Activated naive CD4-positive, alpha-beta T cell treated with anti-CD3 and anti-CD28 coated beads for 36 hours (primary cell): ENCODE data around the gene BDNF. TPM values are rescaled to one million over a fixed set of nuclear protein-coding genes. Genes with fewer than 3 reads are reported as not detected.
"Not testable (repeated sequence)": the region's sequence is repeated elsewhere in the genome, so short reads cannot be mapped to it uniquely, and the experiment has no call there.

Experiments used
- CTCF ChIA-PET: fragments of 350-600 bp; sonication (Branson Sonifier 250); formaldehyde crosslinking; loops from one replicate; lab custom pipeline; 2021; ENCODE audit warnings: antibody characterized with exemption; lab: Charles Lee
- DNase-seq: peaks from one replicate; pipeline ENCODE4 v3.0.0-alpha.2; 2020
- H3K27ac Mint-ChIP-seq: one replicate; pipeline ENCODE4 v1.8.0; 2021; ENCODE audit warnings: mild to moderate bottlenecking, mixed read lengths
- H3K27me3 Mint-ChIP-seq: one replicate; pipeline ENCODE4 v1.8.0; 2021; ENCODE audit warnings: low read depth, mixed read lengths
- H3K36me3 Mint-ChIP-seq: one replicate; pipeline ENCODE4 v1.8.0; 2021; ENCODE audit warnings: low read depth, mixed read lengths
- H3K4me1 Mint-ChIP-seq: one replicate; pipeline ENCODE4 v1.8.0; 2021; ENCODE audit warnings: low read depth, mixed read lengths
- H3K4me3 Mint-ChIP-seq: one replicate; pipeline ENCODE4 v1.8.0; 2021; ENCODE audit warnings: mild to moderate bottlenecking, moderate library complexity, mixed read lengths
- H3K9me3 Mint-ChIP-seq: one replicate; pipeline ENCODE4 v1.8.0; 2021; ENCODE audit warnings: mixed read lengths
- intact Hi-C: fragments of 100-400 bp; cut with micrococcal nuclease; formaldehyde crosslinking; loops from one replicate; pipeline ENCODE4 v1.15.1; 2023
- total RNA-seq, 2 experiments: library from RNA; stranded (reverse); gene quantifications; one replicate each; pipeline ENCODE4 v1.2.3, GENCODE V29; 2021

The BDNF gene
- total RNA-seq, 2 experiments from 2014 or later = not detected

DNA sequence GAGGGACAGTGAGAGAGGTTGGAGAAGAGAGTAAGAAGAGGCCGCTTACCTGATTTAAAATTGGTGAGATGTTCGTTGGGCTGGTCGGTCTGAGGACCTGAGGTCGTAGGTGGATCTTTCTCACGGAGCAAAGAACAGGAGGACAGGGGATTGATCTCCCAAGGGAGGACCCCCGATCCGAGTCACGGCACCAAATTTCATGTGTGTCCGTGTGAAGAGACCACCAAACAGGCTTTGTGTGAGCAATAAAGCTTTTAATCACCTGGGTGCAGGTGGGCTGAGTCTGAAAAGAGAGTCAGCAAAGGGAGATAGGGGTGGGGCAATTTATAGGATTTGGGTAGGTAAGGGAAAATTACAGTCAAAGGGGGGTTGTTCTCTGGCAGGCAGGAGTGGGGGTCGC lies 66.0 kb downstream of the BDNF start:
- CTCF ChIA-PET, H3K36me3 Mint-ChIP-seq, DNase-seq, H3K4me1 Mint-ChIP-seq, intact Hi-C loops, H3K27ac Mint-ChIP-seq, H3K27me3 Mint-ChIP-seq, H3K9me3 Mint-ChIP-seq, H3K4me3 Mint-ChIP-seq: not testable (repeated sequence)

DNA sequence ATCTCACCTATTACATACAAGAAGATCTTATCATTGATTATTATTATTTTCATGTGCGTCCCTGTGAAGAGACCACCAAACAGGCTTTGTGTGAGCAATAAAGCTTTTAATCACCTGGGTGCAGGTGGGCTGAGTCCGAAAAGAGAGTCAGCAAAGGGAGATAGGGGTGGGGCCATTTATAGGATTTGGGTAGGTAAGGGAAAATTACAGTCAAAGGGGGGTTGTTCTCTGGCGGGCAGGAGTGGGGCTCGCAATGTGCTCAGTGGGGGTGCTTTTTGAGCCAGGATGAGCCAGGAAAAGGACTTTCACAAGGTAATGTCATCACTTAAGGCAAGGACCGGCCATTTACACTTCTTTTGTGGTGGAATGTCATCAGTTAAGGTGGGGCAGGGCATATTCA lies 71.2 kb downstream of the BDNF start:
- H3K36me3 Mint-ChIP-seq, DNase-seq, H3K4me3 Mint-ChIP-seq, H3K9me3 Mint-ChIP-seq, H3K4me1 Mint-ChIP-seq, CTCF ChIA-PET, H3K27ac Mint-ChIP-seq, H3K27me3 Mint-ChIP-seq, intact Hi-C loops: not testable (repeated sequence)

DNA sequence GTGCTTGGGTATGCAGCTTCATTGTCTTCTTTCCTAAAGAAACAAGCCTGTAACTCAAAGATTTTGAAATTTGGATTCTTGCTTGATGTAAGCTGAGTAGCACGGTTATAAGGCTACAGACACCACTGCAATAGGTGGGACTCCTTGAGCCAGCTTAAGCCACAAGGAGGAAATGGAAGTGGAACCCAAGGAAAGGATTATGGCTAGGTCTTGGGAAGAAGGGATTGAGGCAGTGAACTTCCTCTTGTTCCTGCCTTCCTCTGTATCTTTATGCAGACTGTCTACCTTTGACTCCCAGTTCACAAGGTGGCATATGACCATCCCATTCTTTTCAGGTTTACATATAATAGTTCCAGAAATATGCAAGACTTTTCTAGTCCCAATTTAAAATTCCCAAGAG lies 72.3 kb downstream of the BDNF start:
- Mint-ChIP-seq H3K27me3 (no peaks in the 10 kb centered on the region), H3K36me3 (no peaks in the 10 kb centered on the region), H3K27ac (no peak overlapping the region), H3K4me3 (no peak overlapping the region), H3K4me1 (no peaks in the 10 kb centered on the region), H3K9me3 (no peaks in the 10 kb centered on the region)
- CTCF ChIA-PET = no interaction called here
- DNase-seq = no peak
- intact Hi-C loops = no loop called here

DNA sequence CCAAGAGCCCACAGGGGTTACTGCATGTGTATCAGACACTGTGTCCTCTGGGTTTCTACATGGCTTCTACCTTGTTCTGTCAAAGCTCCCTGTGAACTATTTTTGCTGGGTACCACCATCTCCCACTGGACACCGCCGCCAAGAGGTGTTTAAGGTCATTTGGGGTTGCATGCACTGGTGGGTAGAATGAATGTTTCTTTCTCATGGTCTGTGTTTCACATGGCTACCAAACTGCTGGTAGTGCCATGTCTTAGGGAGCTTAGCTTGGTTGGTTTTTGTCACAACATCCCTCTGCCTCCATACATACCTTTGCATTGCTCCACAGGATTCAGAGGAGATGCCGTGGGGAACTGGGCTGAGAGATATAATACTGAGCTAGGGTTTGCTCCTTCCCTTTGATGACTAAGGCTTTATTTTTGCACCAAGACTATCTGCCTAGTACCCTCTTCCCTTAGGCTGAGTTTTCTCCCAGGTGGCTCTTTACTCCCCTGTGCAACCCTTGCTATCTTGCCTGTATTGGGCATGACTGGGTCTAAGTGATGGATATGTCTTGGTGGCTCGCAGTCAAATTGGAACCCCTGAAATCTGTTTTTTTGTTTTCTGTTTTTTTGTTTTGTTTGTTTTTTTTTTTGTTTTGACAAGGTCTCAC lies 73.2 kb downstream of the BDNF start:
- CTCF ChIA-PET = no interaction called here

DNA sequence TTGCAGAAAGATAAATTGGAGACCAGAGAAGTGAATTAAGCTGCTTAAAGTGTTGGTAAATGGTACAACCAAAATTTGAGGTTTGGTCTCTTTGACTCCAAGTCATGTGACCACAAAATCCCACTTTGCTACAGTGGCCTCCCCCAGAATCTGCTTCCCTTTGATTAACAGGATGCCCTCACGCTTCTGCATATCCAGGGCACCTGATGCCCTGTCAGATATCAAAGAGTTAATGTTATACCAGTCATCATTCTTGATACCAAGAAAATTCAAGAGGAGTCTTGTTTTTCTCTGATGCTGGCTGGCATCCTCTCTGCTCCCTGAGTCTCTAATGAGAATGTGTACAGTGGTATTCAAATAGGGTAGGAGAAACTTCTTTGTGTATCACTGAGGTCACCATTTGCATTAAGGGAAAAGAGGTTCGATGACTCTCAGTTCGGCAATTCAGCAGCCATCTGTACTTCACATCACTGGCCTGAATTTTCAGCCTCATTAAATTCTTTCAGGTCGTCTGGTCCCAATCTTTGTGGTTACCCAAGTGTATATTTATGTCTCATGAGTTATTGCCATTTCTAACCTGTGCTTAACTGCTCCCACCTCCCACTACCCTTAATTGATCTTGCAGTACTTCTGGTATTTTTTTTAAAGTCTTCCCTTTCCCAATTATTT lies 73.9 kb downstream of the BDNF start:
- H3K36me3 Mint-ChIP-seq = no peaks in the 10 kb centered on the region
- intact Hi-C loops = no loop called here
- H3K9me3 Mint-ChIP-seq = no peaks in the 10 kb centered on the region
- H3K27ac Mint-ChIP-seq = no peak overlapping the region
- no peaks in the 10 kb centered on the region for H3K4me1 Mint-ChIP-seq
- CTCF ChIA-PET = no interaction called here
- DNase-seq = no peak
- H3K4me3 Mint-ChIP-seq = no peak overlapping the region
- H3K27me3 Mint-ChIP-seq = no peaks in the 10 kb centered on the region

More for the DNA sequence above, 73.2 kb downstream of the BDNF start:
- Mint-ChIP-seq H3K4me3 (no peak overlapping the region), H3K27ac (no peak overlapping the region), H3K4me1 (no peaks in the 10 kb centered on the region), H3K36me3 (no peaks in the 10 kb centered on the region), H3K27me3 (no peaks in the 10 kb centered on the region), H3K9me3 (no peaks in the 10 kb centered on the region)
- intact Hi-C loops = no loop called here
- DNase-seq = no peak

DNA sequence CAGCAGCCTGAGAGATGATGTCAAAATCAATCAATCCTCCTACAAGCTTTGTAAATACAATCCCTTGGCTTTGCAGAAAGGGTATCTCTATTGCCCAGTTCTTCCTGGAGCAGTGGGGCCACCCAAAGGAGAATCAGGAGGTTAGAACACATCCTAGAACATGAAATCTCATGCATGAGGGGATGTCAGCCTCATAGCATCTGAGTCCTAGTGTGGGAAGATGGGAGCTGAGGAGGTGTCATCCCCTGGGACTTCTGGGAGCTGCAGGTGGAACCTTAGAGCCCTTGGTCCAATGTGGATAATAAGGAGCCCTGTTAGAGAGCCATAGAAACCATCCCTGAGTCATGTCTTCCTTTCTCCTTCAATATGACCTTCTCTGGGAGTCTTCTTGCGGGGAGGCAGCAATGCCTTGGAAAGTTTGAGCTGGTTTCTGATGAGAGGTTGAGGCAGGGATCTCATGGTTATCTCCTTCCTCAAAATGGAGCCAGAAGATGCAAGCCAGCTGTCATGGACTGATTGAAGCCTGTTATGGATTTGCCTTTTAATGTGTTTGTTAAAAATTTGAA lies 74.8 kb downstream of the BDNF start:
- H3K4me1 Mint-ChIP-seq = no peaks in the 10 kb centered on the region
- H3K27me3 Mint-ChIP-seq = no peaks in the 10 kb centered on the region
- H3K4me3 Mint-ChIP-seq = no peak overlapping the region
- no peaks in the 10 kb centered on the region for H3K36me3 Mint-ChIP-seq
- intact Hi-C loops = no loop called here
- DNase-seq = no peak
- CTCF ChIA-PET = no interaction called here
- H3K9me3 Mint-ChIP-seq = no peaks in the 10 kb centered on the region
- no peak overlapping the region for H3K27ac Mint-ChIP-seq

DNA sequence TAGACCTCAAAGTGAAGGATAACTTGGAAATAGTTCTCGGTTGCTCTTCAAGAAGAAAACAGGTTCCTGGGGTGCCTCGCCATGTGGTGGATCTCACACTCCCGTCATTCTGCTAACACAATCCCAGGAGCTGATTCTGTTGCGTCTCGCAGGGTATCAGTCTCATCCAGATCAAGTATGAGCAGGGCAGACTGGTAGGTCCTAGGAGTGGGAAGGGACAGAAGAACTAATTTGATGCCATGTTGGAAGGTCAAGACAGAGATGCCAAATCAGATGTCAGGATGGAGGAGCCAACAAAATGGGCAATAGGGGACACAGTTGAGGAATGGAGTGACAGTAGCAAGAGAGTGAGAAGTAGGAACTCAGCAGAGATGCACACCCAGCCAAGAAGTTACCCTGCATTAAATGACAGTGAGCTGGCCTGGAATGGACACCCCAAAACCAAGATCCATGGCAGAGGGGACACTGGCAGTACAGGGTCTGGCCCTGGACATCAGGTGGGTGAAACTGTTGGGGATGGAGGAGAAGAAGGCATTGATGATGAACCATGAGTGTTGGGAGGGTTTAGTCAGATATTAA lies 76.2 kb downstream of the BDNF start:
- no peaks in the 10 kb centered on the region for H3K4me1 Mint-ChIP-seq
- no peaks in the 10 kb centered on the region for H3K27me3 Mint-ChIP-seq
- CTCF ChIA-PET = no interaction called here
- H3K9me3 Mint-ChIP-seq = no peaks in the 10 kb centered on the region
- H3K36me3 Mint-ChIP-seq = no peaks in the 10 kb centered on the region
- no peak overlapping the region for H3K4me3 Mint-ChIP-seq
- intact Hi-C loops = no loop called here
- no peak overlapping the region for H3K27ac Mint-ChIP-seq
- no peak for DNase-seq

DNA sequence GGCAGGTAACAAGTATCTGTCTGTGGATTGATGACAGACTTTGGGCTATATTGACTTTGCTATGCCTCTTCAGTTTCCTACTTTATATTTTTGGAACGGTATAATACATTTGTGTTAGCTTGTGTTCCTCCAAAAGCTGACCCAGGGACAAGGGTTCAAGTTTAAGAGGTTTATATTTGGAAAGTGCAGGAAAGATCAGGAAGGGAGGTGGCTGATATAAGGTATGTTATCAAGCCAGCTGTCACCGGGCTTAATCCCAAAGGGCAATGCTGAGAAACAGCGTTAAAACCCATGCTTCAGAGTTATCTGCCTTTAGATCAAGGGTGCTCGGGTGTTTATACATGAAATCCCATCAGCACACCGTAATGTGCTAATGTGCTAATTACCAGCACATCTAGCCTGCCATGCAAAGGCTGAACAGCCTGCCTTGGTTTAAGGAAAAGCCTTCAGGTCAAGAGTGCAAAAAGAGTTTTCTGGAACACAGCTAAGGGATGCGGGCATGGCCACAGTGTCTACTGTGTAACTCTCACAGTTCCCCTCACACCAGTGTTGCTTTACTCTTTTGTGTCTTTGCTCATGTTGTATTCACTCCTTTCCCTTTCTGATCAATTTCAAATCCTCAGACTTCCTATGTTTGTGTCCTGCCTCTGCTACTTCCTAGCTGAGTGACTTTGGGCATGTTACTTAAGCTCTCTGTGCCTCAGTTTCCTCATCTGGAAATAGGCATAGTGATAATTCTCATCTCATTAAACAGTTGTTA lies 77.5 kb downstream of the BDNF start:
- CTCF ChIA-PET = no interaction called here
- H3K4me3 Mint-ChIP-seq = no peak overlapping the region
- H3K9me3 Mint-ChIP-seq = no peaks in the 10 kb centered on the region
- no peaks in the 10 kb centered on the region for H3K27me3 Mint-ChIP-seq
- no peak for DNase-seq
- H3K36me3 Mint-ChIP-seq = no peaks in the 10 kb centered on the region
- no peaks in the 10 kb centered on the region for H3K4me1 Mint-ChIP-seq
- no peak overlapping the region for H3K27ac Mint-ChIP-seq
- intact Hi-C loops = no loop called here

DNA sequence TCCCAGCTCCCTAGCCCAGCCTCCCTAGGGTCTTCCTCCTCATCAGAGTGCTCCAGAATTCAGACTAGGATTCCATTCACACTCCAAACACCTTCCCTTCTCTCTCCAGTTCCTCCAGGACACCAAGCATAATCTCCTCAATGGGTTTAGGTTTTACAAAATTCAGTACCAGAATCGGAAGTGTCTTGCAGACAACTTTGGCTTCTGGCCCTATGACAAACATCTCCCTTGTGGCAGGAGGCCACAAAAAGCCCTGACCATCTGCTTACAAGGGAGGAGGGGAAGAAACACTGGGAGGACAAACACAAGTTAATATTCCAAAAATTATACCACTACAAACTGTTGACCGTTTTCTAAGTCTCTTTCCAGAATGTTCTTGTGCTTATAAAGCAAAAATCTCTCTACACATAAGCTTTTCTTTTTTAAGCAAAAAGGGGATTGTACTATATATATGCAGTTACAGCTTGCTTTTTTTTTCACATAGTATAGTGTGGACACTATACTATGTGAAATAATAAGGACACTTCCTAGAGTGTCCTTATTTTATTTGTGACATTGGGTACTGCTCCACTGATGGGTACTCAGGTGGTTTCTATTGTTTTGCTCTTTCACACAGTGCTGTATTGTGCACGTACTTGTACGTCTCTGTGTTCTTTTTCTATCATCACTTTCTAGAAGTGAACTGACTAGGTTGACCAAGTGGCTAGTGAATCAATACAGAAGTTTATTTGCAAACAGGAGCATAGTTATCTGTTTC lies 78.7 kb downstream of the BDNF start:
- CTCF ChIA-PET = no interaction called here
- Mint-ChIP-seq H3K27me3 (no peaks in the 10 kb centered on the region), H3K4me3 (no peak overlapping the region), H3K4me1 (no peaks in the 10 kb centered on the region), H3K9me3 (no peaks in the 10 kb centered on the region), H3K27ac (no peak overlapping the region), H3K36me3 (no peaks in the 10 kb centered on the region)
- no peak for DNase-seq
- intact Hi-C loops = no loop called here

DNA sequence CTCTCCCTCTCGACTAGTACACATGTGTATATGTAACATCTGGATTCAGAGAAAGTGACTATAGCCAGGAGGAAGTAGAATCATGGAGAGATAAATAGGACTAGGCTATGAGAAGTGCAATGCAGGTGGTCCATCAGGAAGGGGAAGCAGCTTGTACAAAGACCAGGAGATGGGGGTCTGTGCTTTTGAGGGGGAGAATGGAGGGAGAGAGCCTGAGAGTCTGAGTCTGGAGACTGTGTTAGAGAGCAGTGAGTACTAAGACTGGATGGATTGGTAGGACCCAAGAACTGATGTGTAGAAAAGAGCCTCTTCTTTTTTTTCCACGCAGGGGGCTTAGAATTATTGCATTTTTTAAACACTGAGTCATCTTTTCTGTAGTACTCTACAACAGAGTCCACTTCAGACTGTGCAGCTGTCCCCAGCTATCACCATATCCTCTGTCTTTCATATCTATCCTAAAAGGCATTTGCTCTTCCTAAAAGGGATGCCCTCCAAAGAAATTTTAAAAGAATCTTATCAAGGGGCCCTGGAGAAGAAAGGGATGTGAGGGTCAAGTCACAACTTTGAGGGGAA lies 80.4 kb downstream of the BDNF start:
- Mint-ChIP-seq H3K27ac (no peak overlapping the region), H3K4me3 (no peak overlapping the region), H3K4me1 (no peaks in the 10 kb centered on the region), H3K27me3 (no peaks in the 10 kb centered on the region), H3K36me3 (no peaks in the 10 kb centered on the region), H3K9me3 (no peaks in the 10 kb centered on the region)
- CTCF ChIA-PET = no interaction called here
- DNase-seq = no peak
- intact Hi-C loops = no loop called here

DNA sequence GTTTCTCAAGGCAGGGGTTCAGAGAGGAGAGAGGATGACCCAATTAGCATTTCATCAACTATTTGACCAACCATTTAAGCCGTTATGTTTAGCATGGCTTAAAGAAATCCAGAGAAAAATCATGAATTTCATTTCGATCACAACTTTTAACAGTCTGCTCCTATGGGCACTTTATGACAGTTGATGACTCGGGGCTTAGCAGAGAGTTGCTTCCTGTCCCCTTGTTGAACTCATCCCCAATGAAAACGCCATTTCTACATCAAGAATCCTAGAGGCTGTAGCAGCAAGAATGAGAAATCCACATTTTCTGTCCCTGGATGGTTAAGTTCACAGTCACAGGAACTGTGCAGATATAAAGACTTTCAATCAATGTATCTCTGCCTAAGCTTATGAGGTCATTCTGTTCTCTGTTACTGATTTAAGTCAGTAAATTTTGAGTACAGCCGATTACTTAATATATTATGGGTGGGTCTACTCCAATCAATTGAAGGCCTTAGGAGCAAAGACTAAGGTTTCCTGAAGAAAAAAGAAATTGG lies 81.1 kb downstream of the BDNF start:
- H3K4me3 Mint-ChIP-seq = no peak overlapping the region
- H3K27me3 Mint-ChIP-seq = no peaks in the 10 kb centered on the region
- no peaks in the 10 kb centered on the region for H3K36me3 Mint-ChIP-seq
- no peak for DNase-seq
- intact Hi-C loops = no loop called here
- H3K9me3 Mint-ChIP-seq = no peaks in the 10 kb centered on the region
- no peak overlapping the region for H3K27ac Mint-ChIP-seq
- CTCF ChIA-PET = no interaction called here
- no peaks in the 10 kb centered on the region for H3K4me1 Mint-ChIP-seq
